Stimulated activated CD8-positive, alpha-beta memory T cell treated with anti-CD3 and anti-CD28 coated beads, Interleukin-12 subunit alpha, Interleukin-12 subunit beta, amount 100 ng/mL, for 1 hour (primary cell): ENCODE data around the gene PPP1R37.
A peak's percentile ranks its signal among the peaks of the same experiment; 100 is the strongest.

Experiments
- DNase-seq: peaks from one replicate; pipeline ENCODE4 v3.0.0-alpha.2; 2020; ENCODE audit warnings: low read depth

The PPP1R37 gene

DNA sequence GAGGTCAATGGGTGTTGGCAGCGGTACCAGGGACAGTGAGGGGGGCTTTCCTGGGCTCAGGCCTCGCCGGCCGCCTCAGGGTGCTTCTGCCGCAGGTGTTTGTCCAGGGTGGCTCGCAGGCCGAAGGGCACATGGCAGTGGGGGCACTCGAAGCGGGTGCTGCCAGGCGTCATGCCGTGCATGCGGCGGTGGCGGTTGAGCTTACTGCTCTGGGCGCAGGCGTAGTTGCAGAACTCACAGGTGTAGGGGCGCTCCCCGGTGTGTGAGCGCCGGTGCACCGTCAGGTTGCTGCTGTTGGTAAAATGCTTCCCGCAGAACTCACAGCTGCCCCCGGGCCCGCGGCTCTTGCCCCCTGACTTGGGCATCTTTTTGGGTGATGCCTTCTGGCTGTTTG is 21.4 kb upstream of the PPP1R37 start:
- DNase-seq: no peak

DNA sequence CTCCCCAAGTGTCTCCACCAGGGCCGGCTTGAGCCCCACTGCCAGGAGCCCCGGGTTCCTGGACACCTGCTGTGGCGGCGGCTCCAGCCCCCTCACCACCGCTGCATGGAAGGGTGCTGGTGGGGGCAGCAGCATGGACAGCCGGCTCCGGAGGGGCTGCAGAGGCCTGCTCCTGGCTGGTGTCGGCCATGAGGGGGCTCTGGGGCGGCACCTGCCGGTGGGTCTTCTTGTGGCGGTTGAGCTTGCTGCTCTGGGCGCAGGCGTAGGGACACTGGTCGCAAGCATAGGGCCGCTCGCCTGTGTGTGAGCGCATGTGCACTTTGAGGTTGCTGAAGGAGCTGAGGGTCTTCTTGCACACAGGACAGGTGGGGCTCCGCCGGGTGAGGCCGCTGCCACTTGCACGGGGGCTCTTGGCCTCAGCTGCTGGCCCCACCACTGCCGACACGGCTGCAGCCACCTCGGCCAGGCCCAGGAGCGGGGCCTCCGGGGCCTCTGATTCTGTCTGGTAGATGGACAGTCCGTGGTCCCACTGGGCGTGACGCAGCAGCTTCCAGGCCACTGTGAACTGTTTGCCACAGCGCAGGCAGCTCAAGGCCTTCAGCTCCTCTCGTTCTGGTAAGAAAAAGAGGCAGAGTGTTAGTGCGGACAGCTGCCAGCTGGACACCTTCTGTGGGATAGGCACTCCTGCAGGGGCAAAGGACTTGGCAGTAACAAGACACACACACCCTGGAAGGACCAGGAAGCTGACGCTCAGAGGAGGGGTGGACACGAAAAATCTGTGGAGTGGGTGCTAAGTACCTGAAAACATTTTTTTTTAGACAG is 20.8 kb upstream of the PPP1R37 start:
- DNase-seq: no peak

GRCh38 chr19:45074744-45075300 is 18.2 kb upstream of the PPP1R37 start:
- no peak for DNase-seq

GRCh38 chr19:45075301-45076028 is 17.5 kb upstream of the PPP1R37 start:
- DNase-seq: no peak

DNA sequence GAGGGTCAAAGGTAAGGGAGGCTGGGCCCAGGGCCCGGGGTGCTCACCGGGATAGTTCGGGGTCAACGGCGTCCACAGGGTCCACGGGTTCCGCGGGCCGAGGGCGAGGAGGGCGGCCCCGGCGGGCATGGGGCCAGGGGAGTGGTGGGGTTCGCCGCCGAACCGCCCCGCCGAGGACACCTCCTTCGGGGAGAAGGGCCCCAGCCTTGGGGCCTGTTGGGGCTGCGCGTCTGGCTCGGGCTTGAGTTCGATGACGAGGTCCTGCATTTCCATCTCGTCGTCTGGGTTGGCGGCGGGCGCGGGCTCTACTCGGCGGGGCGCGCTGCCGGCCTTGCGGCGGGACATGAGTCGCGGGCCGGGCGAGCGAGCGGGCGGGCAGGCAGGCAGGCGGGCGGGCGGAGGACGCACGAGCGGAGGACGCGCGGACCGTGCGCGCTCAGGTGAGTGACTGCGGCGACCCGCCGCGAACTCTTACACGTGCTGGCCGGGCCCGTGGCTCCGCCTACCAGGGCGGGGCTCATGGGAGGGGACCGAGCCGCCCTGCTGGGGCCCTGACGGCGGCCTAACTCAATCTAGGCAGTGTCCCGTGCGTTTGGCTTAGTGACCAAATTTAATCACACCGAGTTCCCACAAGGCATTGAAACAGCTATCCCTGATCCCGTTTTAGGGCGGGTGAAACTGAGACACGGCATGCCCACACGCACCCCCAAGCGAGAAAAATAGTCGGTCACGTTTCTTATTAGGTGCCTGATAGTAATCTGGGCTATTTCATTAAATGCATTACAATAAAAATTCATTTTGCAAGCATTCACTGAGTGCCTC is 16.7 kb upstream of the PPP1R37 start, which contains the start of gene ZNF296:
Gene ZNF296, minus strand, starts transcription at position 450 of the 822 bp plus-strand sequence. Its CDS starts 105 bp downstream, at position 345.
- peak; percentile 62 for DNase-seq

DNA sequence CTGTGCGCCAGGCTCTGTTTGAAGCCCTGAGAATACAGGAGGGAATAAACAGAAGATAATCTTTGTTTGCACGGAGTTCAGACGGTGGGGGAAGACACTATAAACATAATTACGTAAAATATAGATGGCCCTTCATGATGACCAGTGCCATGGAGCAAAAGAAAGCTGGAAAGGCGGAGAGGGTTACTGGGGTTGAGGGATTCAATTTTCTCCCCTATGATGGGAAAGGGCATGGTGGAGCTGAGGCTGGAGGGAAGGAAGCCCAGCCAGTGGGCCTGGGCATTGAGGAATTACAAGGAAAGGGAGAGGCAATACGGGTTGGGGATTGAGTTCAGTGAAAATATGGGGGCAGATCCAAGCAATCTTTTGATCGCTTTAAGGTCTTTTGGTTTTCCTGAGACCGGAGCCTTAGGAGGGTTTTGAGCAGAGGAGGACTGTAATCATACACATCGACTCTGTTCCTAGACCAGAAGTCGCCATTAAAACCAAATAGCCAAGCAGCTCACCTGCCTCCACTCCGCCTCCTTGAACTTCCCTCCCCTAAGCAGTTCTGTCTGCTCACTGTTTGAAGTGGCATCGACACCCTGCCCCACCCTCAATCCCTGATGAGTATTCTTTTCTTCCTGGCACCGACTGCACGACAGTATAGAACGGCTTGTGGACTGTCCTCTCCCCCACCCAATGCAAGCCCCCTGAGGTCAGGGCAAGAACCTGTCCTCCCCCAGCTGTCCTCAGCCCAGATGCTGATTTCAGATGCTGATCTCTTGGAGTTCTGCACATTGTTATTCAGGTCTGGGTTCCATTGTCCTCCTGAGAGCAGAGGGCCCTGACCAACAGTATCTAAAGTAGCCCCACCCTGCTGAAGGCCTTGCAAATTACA is 15.9 kb upstream of the PPP1R37 start:
- no peak for DNase-seq

DNA sequence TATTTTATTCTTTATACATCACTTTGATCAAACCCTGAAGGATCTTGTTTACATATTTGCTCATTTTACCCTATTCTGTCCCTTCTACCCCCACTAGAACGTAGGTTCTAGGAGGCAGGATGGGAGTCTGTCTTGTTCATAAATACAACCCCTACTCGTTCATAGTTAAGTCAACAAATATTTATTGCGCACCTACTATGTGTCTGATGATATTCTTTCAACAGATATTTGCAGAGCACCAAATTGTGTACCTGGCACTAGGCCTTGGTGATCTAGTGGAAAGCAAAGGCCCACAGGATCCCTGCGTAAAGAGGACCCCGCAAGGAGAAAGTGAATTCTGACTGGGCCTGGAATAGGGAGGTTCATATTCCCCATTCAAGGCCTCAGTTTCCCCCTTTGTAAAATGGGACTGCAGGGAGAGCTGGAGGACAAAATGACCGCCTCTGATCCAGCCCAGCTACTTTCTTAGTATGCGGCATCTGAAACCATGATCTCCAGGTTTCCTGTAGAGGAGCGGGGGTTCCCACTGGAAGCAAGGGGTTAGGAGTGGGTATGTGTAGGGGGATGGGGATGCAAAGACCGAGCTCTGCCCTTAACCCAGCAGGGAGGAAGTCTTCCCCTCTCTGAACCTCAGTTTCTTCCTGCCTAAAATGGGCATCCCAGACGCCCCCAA is 14.5 kb upstream of the PPP1R37 start:
- DNase-seq: no peak

GRCh38 chr19:45079063-45079910 is 13.7 kb upstream of the PPP1R37 start, which contains the start of gene GEMIN7:
Gene GEMIN7 (plus strand): TSS chr19:45079260. CDS start chr19:45090115, 10,855 bp downstream.
- DNase-seq: peak; percentile 56

- no peak for DNase-seq
Observed at GRCh38 chr19:45079911-45080370, 13.0 kb upstream of the PPP1R37 start.

- DNase-seq: no peak
Observed at GRCh38 chr19:45082170-45082569, 10.8 kb upstream of the PPP1R37 start.

DNA sequence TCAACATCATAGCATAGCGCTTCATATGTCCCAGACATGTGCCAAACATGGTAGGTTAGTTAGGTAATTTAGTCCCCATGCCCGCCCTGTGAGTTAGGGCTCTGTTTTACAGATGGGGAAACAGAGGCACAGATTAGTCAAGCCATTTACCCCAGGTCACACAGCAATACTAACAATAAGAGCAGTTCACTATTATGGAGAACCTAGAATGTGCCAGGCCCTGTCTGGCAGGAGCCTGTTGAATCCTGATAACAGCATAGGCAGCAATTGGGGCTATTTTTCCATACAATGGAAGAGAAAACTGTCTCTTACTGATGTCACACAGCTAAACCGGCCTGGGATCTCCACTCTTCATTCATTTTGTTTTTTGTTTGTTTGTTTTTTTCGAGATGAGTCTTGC is 6.5 kb upstream of the PPP1R37 start:
- no peak for DNase-seq

GRCh38 chr19:45087531-45087930 is 5.4 kb upstream of the PPP1R37 start:
- DNase-seq: no peak

DNA sequence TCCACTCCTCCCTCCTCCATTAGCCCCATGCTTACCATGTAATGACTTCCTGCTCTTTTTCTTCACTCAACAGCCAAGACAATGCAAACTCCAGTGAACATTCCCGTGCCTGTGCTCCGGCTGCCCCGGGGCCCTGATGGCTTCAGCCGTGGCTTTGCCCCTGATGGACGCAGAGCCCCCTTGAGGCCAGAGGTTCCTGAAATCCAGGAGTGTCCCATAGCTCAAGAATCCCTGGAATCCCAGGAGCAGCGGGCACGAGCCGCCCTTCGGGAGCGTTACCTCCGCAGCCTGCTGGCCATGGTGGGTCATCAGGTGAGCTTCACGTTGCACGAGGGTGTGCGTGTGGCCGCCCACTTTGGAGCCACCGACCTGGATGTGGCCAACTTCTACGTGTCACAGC is 2.9 kb upstream of the PPP1R37 start:
- DNase-seq: no peak

- no peak for DNase-seq
Observed at GRCh38 chr19:45090606-45091005, 2.4 kb upstream of the PPP1R37 start.

DNA sequence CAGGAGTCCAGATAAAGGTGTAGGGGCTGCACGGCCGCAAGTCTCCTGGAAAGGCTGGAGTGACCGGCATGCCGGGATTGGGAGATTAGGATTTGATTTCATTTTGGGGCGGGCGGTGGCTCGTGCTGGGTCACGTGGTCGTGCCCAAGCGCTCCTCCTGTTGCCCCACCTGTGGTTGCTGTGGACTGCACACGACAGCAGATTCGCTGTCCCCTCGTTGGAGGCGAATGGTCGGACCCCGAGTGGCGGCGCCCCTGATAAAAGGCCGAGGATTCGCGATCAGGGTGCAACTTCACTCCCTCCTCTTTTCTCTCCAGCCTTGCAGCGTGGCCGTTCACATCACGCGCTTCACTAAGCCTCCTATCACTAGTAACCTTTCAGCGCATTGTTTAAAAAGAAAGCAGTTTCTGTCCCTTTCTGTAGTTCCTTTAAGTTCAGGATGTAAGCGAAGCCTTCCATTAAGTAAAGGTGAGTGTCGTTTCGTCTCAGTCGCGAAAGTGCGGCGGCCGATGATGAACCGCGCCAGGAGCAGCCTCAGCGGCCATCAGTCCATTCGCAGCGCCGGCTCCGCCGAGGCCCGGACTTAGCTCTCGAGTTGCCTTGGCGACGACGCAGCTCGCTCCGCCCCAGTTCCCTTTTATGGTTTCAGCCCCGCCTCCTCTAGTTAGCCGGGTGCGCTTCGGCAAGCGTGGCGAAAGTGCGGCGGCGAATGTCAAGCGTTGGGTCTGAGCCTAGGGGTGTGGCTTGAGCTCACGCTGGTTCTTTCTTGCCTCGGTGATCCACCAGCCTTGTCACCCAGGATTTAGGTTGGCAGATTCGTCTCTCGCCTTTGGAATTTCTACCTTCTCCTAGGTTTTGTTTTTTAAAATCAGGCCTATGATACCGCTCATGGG is 1.7 kb upstream of the PPP1R37 start:
- peak; percentile 95 for DNase-seq

- no peak for DNase-seq
Observed at GRCh38 chr19:45094137-45094536, 1.2 kb downstream of the PPP1R37 start.

- DNase-seq: no peak
Observed at GRCh38 chr19:45094707-45095106, 1.7 kb downstream of the PPP1R37 start.
